GM23338 (cell line): ENCODE measurements around the gene NHSL1.

ENCODE experiments used
- CREB1 ChIP-seq: fragments of 250-450 bp; sonication (Bioruptor Pico); IDR thresholded peaks from 2 replicates; pipeline ENCODE4 v1.5.0; 2020; ENCODE audit warnings: low read depth, mild to moderate bottlenecking, moderate library complexity
- ETS1 ChIP-seq: IDR thresholded peaks from 2 replicates; pipeline ENCODE4 v1.6.1; 2016; ENCODE audit warnings: antibody characterized with exemption
- EZH2 ChIP-seq: fragments of 200-600 bp; sonication (generic); IDR thresholded peaks from one replicate; pipeline ENCODE4 v1.8.0; 2017; ENCODE audit warnings: antibody characterized with exemption, mild to moderate bottlenecking, low read depth; ENCODE audit not compliant: unreplicated experiment
- EZH2phosphoT487 ChIP-seq: fragments of 200-600 bp; sonication (generic); IDR thresholded peaks from one replicate; pipeline ENCODE4 v1.8.1; 2018; ENCODE audit warnings: antibody characterized with exemption; ENCODE audit not compliant: unreplicated experiment
- JUNB ChIP-seq: IDR thresholded peaks from one replicate; pipeline ENCODE4 v1.6.1; 2016; ENCODE audit warnings: antibody characterized with exemption; ENCODE audit not compliant: unreplicated experiment
- NANOG ChIP-seq: IDR thresholded peaks from 2 replicates; pipeline ENCODE4 v1.6.1; 2016; ENCODE audit warnings: antibody characterized with exemption, borderline replicate concordance
- POLR2AphosphoS5 ChIP-seq: IDR thresholded peaks from 2 replicates; pipeline ENCODE4 v1.6.1; 2016; ENCODE audit warnings: antibody characterized with exemption, low read depth
- REST ChIP-seq: IDR thresholded peaks from one replicate; pipeline ENCODE4 v1.6.1; 2018; ENCODE audit warnings: antibody characterized with exemption; ENCODE audit not compliant: unreplicated experiment
- STAT1 ChIP-seq: IDR thresholded peaks from one replicate; pipeline ENCODE4 v1.6.1; 2016; ENCODE audit warnings: antibody characterized with exemption; ENCODE audit not compliant: unreplicated experiment
- ZNF331 ChIP-seq: fragments of 250-450 bp; sonication (Bioruptor Pico); IDR thresholded peaks from 2 replicates; pipeline ENCODE4 v1.5.0; 2020; ENCODE audit warnings: low read depth, mild to moderate bottlenecking, moderate library complexity
- TF ChIP-seq, protein P1 (sequence below), 2 experiments: fragments of 200-600 bp in 1 of 2; sonication (generic) in 1 of 2; conservative IDR thresholded peaks; 2 replicates each; pipeline versions ENCODE4 v1.5.1 to v1.6.1; 2016 to 2017; ENCODE audit warnings: antibody characterized with exemption in 2 of 2, low read depth in 2 of 2, mild to moderate bottlenecking in 2 of 2, moderate library complexity in 1 of 2

GRCh38 chr6:138400326-138400725 is 99.0 kb downstream of the NHSL1 start:
- TF ChIP-seq, protein P1, sequence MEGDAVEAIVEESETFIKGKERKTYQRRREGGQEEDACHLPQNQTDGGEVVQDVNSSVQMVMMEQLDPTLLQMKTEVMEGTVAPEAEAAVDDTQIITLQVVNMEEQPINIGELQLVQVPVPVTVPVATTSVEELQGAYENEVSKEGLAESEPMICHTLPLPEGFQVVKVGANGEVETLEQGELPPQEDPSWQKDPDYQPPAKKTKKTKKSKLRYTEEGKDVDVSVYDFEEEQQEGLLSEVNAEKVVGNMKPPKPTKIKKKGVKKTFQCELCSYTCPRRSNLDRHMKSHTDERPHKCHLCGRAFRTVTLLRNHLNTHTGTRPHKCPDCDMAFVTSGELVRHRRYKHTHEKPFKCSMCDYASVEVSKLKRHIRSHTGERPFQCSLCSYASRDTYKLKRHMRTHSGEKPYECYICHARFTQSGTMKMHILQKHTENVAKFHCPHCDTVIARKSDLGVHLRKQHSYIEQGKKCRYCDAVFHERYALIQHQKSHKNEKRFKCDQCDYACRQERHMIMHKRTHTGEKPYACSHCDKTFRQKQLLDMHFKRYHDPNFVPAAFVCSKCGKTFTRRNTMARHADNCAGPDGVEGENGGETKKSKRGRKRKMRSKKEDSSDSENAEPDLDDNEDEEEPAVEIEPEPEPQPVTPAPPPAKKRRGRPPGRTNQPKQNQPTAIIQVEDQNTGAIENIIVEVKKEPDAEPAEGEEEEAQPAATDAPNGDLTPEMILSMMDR (conservative IDR thresholded peaks at IDR 0.05; ENCODE audit: low read depth in 2 of 2) = no peak
- TF ChIP-seq ETS1 = no peak
- no peak for TF ChIP-seq EZH2phosphoT487
- no peak for TF ChIP-seq POLR2AphosphoS5
- no peak for TF ChIP-seq EZH2
- no peak for TF ChIP-seq REST
- no peak for TF ChIP-seq ZNF331
- TF ChIP-seq CREB1 (CRISPR knock-in tag) = no peak
- no peak for TF ChIP-seq NANOG
- no peak for TF ChIP-seq STAT1
- no peak for TF ChIP-seq JUNB
